Dendritic cell treated with granulocyte-macrophage colony-stimulating factor and Interleukin-4, amounts not matched to agents 40 ng/mL and 50 ng/mL, for 4 days (primary cell): ENCODE results near the gene KCTD11.
A peak's percentile ranks its signal among the peaks of the same experiment; 100 is the strongest.
"Not testable (repeated sequence)": the region's sequence is repeated elsewhere in the genome, so short reads cannot be mapped to it uniquely, and the experiment has no call there.

ENCODE experiments used
- H3K27ac Mint-ChIP-seq: one replicate; pipeline ENCODE4 v1.8.0; 2022; ENCODE audit warnings: mild to moderate bottlenecking, mixed read lengths
- H3K27me3 Mint-ChIP-seq: one replicate; pipeline ENCODE4 v1.8.0; 2022; ENCODE audit warnings: mild to moderate bottlenecking, mixed read lengths
- H3K36me3 Mint-ChIP-seq: one replicate; pipeline ENCODE4 v1.8.0; 2022; ENCODE audit warnings: low read depth, mixed read lengths
- H3K4me1 Mint-ChIP-seq: one replicate; pipeline ENCODE4 v1.8.0; 2022; ENCODE audit warnings: low read depth, mixed read lengths
- H3K4me3 Mint-ChIP-seq: one replicate; pipeline ENCODE4 v1.8.0; 2022; ENCODE audit warnings: mild to moderate bottlenecking, moderate library complexity, mixed read lengths
- H3K9me3 Mint-ChIP-seq: one replicate; pipeline ENCODE4 v1.8.0; 2022; ENCODE audit warnings: mixed read lengths
- intact Hi-C: fragments of 100-400 bp; cut with micrococcal nuclease; formaldehyde crosslinking; loops from one replicate; pipeline ENCODE4 v1.15.0; 2022

KCTD11 gene

GRCh38 chr17:7328840-7329373 is 23.1 kb upstream of the KCTD11 start, which contains the start of gene NEURL4:
TSS of gene NEURL4 (minus strand) at chr17:7329335. CDS start at chr17:7329312, 23 bp downstream.
- H3K9me3 Mint-ChIP-seq: no peaks in the 10 kb centered on the region
- peaks cover 48% of the 10 kb centered on the region for H3K36me3 Mint-ChIP-seq
- H3K4me1 Mint-ChIP-seq: peaks cover 59% of the 10 kb centered on the region
- peak within 1 kb of the TSS; percentile 98 for H3K27ac Mint-ChIP-seq
- no peaks in the 10 kb centered on the region for H3K27me3 Mint-ChIP-seq
- intact Hi-C loops: loop anchor here (1.0 kb wide), 1 partner anchor 21 kb away; no protein-coding TSS in a partner anchor
- peak within 1 kb of the TSS; percentile 99 for H3K4me3 Mint-ChIP-seq

- no peaks in the 10 kb centered on the region for H3K27me3 Mint-ChIP-seq
- no peaks in the 10 kb centered on the region for H3K9me3 Mint-ChIP-seq
- H3K4me3 Mint-ChIP-seq: peak overlapping the region; percentile 99
- H3K27ac Mint-ChIP-seq: peak overlapping the region; percentile 98
- intact Hi-C loops: loop anchor here (1.0 kb wide), 1 partner anchor 21 kb away; no protein-coding TSS in a partner anchor
- H3K4me1 Mint-ChIP-seq: peaks cover 54% of the 10 kb centered on the region
- peaks cover 42% of the 10 kb centered on the region for H3K36me3 Mint-ChIP-seq
Observed at GRCh38 chr17:7329374-7329996, 22.5 kb upstream of the KCTD11 start.

GRCh38 chr17:7329997-7330637 is 21.8 kb upstream of the KCTD11 start:
- no peaks in the 10 kb centered on the region for H3K9me3 Mint-ChIP-seq
- H3K4me3 Mint-ChIP-seq: peak overlapping the region; percentile 99
- no peaks in the 10 kb centered on the region for H3K27me3 Mint-ChIP-seq
- H3K4me1 Mint-ChIP-seq: peaks cover 56% of the 10 kb centered on the region
- peaks cover 36% of the 10 kb centered on the region for H3K36me3 Mint-ChIP-seq
- intact Hi-C loops: loop anchor here (1.0 to 10.0 kb wide), 2 partner anchors 20 to 45 kb away; partner anchors contain the start of gene SLC2A4
- peak overlapping the region; percentile 98 for H3K27ac Mint-ChIP-seq

GRCh38 chr17:7330638-7331015 is 21.3 kb upstream of the KCTD11 start:
- intact Hi-C loops: loop anchor here (10.0 kb wide), 1 partner anchor 46 kb away; the partner anchor contains the start of gene SLC2A4

GRCh38 chr17:7332111-7332510 is 19.9 kb upstream of the KCTD11 start:
- Mint-ChIP-seq H3K36me3 (peaks cover 16% of the 10 kb centered on the region), H3K4me3 (peak overlapping the region; percentile 56), H3K9me3 (no peaks in the 10 kb centered on the region), H3K27ac (peak overlapping the region; percentile 76), H3K27me3 (no peaks in the 10 kb centered on the region), H3K4me1 (peaks cover 73% of the 10 kb centered on the region)
- intact Hi-C loops: loop anchor here (10.0 kb wide), 1 partner anchor 47 kb away; the partner anchor contains the start of gene SLC2A4

More at GRCh38 chr17:7330638-7331015, 21.3 kb upstream of the KCTD11 start:
- peak overlapping the region; percentile 98 for H3K27ac Mint-ChIP-seq
- peak overlapping the region; percentile 99 for H3K4me3 Mint-ChIP-seq
- H3K4me1 Mint-ChIP-seq: peaks cover 62% of the 10 kb centered on the region
- H3K36me3 Mint-ChIP-seq: peaks cover 31% of the 10 kb centered on the region
- no peaks in the 10 kb centered on the region for H3K9me3 Mint-ChIP-seq
- no peaks in the 10 kb centered on the region for H3K27me3 Mint-ChIP-seq

GRCh38 chr17:7332600-7333069 is 19.3 kb upstream of the KCTD11 start:
- H3K27me3 Mint-ChIP-seq, H3K9me3 Mint-ChIP-seq: not testable (repeated sequence)
- peak overlapping the region; percentile 56 for H3K4me3 Mint-ChIP-seq
- intact Hi-C loops: loop anchor here (10.0 kb wide), 1 partner anchor 48 kb away; the partner anchor contains the start of gene SLC2A4
- peaks cover 11% of the 10 kb centered on the region for H3K36me3 Mint-ChIP-seq
- H3K27ac Mint-ChIP-seq: peak overlapping the region; percentile 76
- H3K4me1 Mint-ChIP-seq: peaks cover 73% of the 10 kb centered on the region

GRCh38 chr17:7334938-7335538 is 16.9 kb upstream of the KCTD11 start:
- H3K4me3 Mint-ChIP-seq: no peak overlapping the region
- peaks cover 71% of the 10 kb centered on the region for H3K4me1 Mint-ChIP-seq
- H3K9me3 Mint-ChIP-seq: no peaks in the 10 kb centered on the region
- intact Hi-C loops: loop anchor here (10.0 kb wide), 1 partner anchor 50 kb away; the partner anchor contains the start of gene SLC2A4
- H3K27me3 Mint-ChIP-seq: no peaks in the 10 kb centered on the region
- H3K27ac Mint-ChIP-seq: peak overlapping the region; percentile 73
- H3K36me3 Mint-ChIP-seq: peaks cover 14% of the 10 kb centered on the region

- Mint-ChIP-seq H3K4me1 (peaks cover 67% of the 10 kb centered on the region), H3K4me3 (peak overlapping the region; percentile 80)
- H3K9me3 Mint-ChIP-seq: not testable (repeated sequence)
Observed at GRCh38 chr17:7335765-7336164, 16.2 kb upstream of the KCTD11 start.

GRCh38 chr17:7336240-7337175 is 15.5 kb upstream of the KCTD11 start, which contains the start of gene ACAP1:
TSS of gene ACAP1 (plus strand) at chr17:7336529. CDS start at chr17:7336735, 206 bp downstream.
- H3K36me3 Mint-ChIP-seq: peaks cover 27% of the 10 kb centered on the region
- intact Hi-C loops: loop anchor here (10.0 kb wide), 1 partner anchor 52 kb away; the partner anchor contains the start of gene SLC2A4
- H3K27ac Mint-ChIP-seq: peak within 1 kb of the TSS; percentile 73
- H3K4me1 Mint-ChIP-seq: peaks cover 60% of the 10 kb centered on the region
- peak within 1 kb of the TSS; percentile 80 for H3K4me3 Mint-ChIP-seq
- no peaks in the 10 kb centered on the region for H3K9me3 Mint-ChIP-seq
- no peaks in the 10 kb centered on the region for H3K27me3 Mint-ChIP-seq

More at GRCh38 chr17:7335765-7336164, 16.2 kb upstream of the KCTD11 start:
- intact Hi-C loops: loop anchor here (10.0 kb wide), 1 partner anchor 51 kb away; the partner anchor contains the start of gene SLC2A4
- not testable (repeated sequence) for H3K27me3 Mint-ChIP-seq
- Mint-ChIP-seq H3K27ac (peak overlapping the region; percentile 73), H3K36me3 (peaks cover 21% of the 10 kb centered on the region)

- peaks cover 49% of the 10 kb centered on the region for H3K4me1 Mint-ChIP-seq
- intact Hi-C loops: loop anchor here (10.0 kb wide), 1 partner anchor 53 kb away; the partner anchor contains the start of gene SLC2A4
- not testable (repeated sequence) for H3K27me3 Mint-ChIP-seq, H3K9me3 Mint-ChIP-seq
- H3K27ac Mint-ChIP-seq: peak overlapping the region; percentile 73
- peak overlapping the region; percentile 80 for H3K4me3 Mint-ChIP-seq
- H3K36me3 Mint-ChIP-seq: peaks cover 38% of the 10 kb centered on the region
Observed at GRCh38 chr17:7337600-7337999, 14.4 kb upstream of the KCTD11 start.

- peaks cover 44% of the 10 kb centered on the region for H3K4me1 Mint-ChIP-seq
- no peak overlapping the region for H3K27ac Mint-ChIP-seq
- H3K9me3 Mint-ChIP-seq: no peaks in the 10 kb centered on the region
- no peak overlapping the region for H3K4me3 Mint-ChIP-seq
- H3K27me3 Mint-ChIP-seq: no peaks in the 10 kb centered on the region
- intact Hi-C loops: no loop called here
- peaks cover 64% of the 10 kb centered on the region for H3K36me3 Mint-ChIP-seq
Observed at GRCh38 chr17:7340179-7340578, 11.8 kb upstream of the KCTD11 start.

- Mint-ChIP-seq H3K27ac (no peak overlapping the region), H3K27me3 (no peaks in the 10 kb centered on the region), H3K36me3 (peaks cover 77% of the 10 kb centered on the region), H3K9me3 (no peaks in the 10 kb centered on the region), H3K4me3 (no peak overlapping the region), H3K4me1 (peaks cover 28% of the 10 kb centered on the region)
- intact Hi-C loops: no loop called here
Observed at GRCh38 chr17:7341842-7342241, 10.1 kb upstream of the KCTD11 start.
